OCI-LY7 (cell line): Measurements from ENCODE around the gene WIPF2.
A peak's percentile ranks its signal among the peaks of the same experiment; 100 is the strongest.

Source experiments
- EZH2phosphoT487 ChIP-seq: fragments of 200-600 bp; sonication (generic); IDR thresholded peaks from 2 replicates; pipeline ENCODE4 v1.6.1; 2018; ENCODE audit warnings: low read depth, borderline replicate concordance, mild to moderate bottlenecking, mixed run types, antibody characterized with exemption, low read length, moderate library complexity, mixed read lengths
- TF ChIP-seq, protein P1 (sequence below): fragments of 200-600 bp; sonication (generic); conservative IDR thresholded peaks from 2 replicates; pipeline ENCODE4 v1.5.1; 2014; ENCODE audit warnings: mild to moderate bottlenecking, antibody characterized with exemption, low read length, moderate library complexity, mixed read lengths

DNA sequence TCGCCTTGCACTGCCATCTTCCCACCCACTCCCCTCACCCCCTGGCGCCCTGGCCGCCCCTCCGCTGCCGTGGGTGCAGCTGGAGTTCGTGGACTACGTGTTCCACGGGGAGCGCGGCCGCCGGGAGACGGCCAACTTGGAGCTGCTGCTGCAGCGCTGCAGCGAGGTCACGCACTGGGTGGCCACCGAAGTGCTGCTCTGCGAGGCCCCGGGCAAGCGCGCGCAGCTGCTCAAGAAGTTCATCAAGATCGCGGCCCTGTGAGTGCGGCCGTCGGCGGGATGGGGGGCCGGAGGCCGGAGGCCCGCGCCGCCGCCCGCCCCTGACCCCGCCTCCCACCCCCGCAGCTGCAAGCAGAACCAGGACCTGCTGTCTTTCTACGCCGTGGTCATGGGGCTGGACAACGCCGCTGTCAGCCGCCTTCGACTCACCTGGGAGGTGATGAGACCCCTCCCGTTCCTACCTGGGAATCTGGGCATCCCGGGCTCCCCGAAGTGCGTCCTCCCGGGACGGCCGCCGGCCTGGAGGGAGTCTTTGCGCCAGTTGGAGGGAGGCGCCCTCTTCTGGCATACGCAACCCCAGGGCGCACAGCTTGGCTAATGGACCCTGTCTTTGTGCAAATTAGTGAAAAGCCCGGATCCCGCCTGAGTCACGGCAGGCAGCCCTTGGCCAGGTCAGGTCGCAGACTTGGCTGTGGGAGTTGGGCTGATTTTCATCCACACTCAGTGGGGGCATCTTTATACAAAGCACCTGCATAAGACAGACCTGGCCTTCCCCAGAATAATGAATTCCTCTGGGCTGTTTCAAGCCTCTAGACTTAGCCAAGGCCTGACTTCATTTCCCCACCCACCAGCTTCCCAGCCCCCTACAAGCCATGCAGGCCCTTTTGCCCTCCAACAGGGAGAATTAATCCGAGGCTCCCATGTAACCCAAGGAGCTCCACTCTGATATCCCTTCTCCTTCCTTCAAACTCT is 27.6 kb upstream of the WIPF2 start:
- TF ChIP-seq, protein P1, sequence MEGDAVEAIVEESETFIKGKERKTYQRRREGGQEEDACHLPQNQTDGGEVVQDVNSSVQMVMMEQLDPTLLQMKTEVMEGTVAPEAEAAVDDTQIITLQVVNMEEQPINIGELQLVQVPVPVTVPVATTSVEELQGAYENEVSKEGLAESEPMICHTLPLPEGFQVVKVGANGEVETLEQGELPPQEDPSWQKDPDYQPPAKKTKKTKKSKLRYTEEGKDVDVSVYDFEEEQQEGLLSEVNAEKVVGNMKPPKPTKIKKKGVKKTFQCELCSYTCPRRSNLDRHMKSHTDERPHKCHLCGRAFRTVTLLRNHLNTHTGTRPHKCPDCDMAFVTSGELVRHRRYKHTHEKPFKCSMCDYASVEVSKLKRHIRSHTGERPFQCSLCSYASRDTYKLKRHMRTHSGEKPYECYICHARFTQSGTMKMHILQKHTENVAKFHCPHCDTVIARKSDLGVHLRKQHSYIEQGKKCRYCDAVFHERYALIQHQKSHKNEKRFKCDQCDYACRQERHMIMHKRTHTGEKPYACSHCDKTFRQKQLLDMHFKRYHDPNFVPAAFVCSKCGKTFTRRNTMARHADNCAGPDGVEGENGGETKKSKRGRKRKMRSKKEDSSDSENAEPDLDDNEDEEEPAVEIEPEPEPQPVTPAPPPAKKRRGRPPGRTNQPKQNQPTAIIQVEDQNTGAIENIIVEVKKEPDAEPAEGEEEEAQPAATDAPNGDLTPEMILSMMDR: peak; percentile 88
- no peak for TF ChIP-seq EZH2phosphoT487
